Measurements from ENCODE around the gene NLRP9. TPM values are rescaled to one million over a fixed set of nuclear protein-coding genes. Genes with fewer than 3 reads are reported as not detected.
"Not testable (repeated sequence)": the region's sequence is repeated elsewhere in the genome, so short reads cannot be mapped to it uniquely, and the experiment has no call there.

Gene NLRP9
- total RNA-seq (not detected), polyA plus RNA-seq (not detected)
- long read RNA-seq, donor 1, result 0 reads
- long read RNA-seq, donor 2, result 0 reads
- long read RNA-seq, donor 3, result 0 reads
- long read RNA-seq, donor 4, result 0 reads
- long read RNA-seq, donor 5, result 0 reads
- long read RNA-seq, donor 6, result 0 reads
- long read RNA-seq, donor 7, result 0 reads
- long read RNA-seq, donor 8, result 0 reads
- long read RNA-seq, donor 9, result 0 reads
- long read RNA-seq, donor 10, result 0 reads

GRCh38 chr19:55738302-55738701 lies at the start of gene NLRP9:
Gene NLRP9 (minus strand): TSS chr19:55738402. CDS start chr19:55738374, 28 bp downstream.
- H3K4me3 ChIP-seq, result no peak within 1 kb of the TSS
- 88 to 95% (median 92%) methylated on average over 3 of the region's 3 CpGs for WGBS, 5 donors
- no peaks in the 10 kb centered on the region for H3K27me3 ChIP-seq
- intact Hi-C loops (cut with DNase I; ENCODE audit: low total_unique reads), result no loop called here
- H3K4me1 ChIP-seq, result no peaks in the 10 kb centered on the region
- DNase-seq, result no peak
- H3K36me3 ChIP-seq, result no peaks in the 10 kb centered on the region
- no peak within 1 kb of the TSS for H3K27ac ChIP-seq
- no peak for TF ChIP-seq EP300 (IDR thresholded peaks at IDR 0.05)
- no peak for TF ChIP-seq POLR2A (IDR thresholded peaks at IDR 0.05)
- H3K9me3 ChIP-seq, result no peaks in the 10 kb centered on the region

GRCh38 chr19:55781112-55781511 lies 42.9 kb upstream of the NLRP9 start:
- no peak overlapping the region for H3K27ac ChIP-seq
- intact Hi-C loops (cut with DNase I; ENCODE audit: low total_unique reads), result no loop called here
- no peak overlapping the region for H3K4me3 ChIP-seq
- peaks cover 0 to 9% (median 0%) of the 10 kb centered on the region in 3 donors for H3K27me3 ChIP-seq
- H3K4me1 ChIP-seq, result no peaks in the 10 kb centered on the region
- WGBS, 5 donors, result 71 to 85% (median 80%) methylated on average over 5 of the region's 5 CpGs
- TF ChIP-seq, protein P1, sequence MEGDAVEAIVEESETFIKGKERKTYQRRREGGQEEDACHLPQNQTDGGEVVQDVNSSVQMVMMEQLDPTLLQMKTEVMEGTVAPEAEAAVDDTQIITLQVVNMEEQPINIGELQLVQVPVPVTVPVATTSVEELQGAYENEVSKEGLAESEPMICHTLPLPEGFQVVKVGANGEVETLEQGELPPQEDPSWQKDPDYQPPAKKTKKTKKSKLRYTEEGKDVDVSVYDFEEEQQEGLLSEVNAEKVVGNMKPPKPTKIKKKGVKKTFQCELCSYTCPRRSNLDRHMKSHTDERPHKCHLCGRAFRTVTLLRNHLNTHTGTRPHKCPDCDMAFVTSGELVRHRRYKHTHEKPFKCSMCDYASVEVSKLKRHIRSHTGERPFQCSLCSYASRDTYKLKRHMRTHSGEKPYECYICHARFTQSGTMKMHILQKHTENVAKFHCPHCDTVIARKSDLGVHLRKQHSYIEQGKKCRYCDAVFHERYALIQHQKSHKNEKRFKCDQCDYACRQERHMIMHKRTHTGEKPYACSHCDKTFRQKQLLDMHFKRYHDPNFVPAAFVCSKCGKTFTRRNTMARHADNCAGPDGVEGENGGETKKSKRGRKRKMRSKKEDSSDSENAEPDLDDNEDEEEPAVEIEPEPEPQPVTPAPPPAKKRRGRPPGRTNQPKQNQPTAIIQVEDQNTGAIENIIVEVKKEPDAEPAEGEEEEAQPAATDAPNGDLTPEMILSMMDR (IDR thresholded peaks at IDR 0.05), result no peak
- TF ChIP-seq POLR2A (IDR thresholded peaks at IDR 0.05) (no peak), POLR2AphosphoS5 (IDR thresholded peaks at IDR 0.05) (no peak), EP300 (IDR thresholded peaks at IDR 0.05) (no peak)
- no peaks in the 10 kb centered on the region for H3K36me3 ChIP-seq
- no peak for DNase-seq
- no peaks in the 10 kb centered on the region for H3K9me3 ChIP-seq

DNA sequence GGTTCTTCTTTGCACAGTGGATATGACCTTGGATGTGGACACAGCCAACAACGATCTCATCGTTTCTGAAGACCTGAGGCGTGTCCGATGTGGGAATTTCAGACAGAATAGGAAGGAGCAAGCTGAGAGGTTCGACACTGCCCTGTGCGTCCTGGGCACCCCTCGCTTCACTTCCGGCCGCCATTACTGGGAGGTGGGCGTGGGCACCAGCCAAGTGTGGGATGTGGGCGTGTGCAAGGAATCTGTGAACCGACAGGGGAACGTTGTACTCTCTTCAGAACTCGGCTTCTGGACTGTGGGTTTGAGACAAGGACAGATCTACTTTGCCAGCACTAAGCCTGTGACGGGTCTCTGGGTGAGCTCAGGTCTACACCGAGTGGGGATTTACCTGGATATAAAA lies 40.1 kb upstream of the NLRP9 start:
- TF ChIP-seq, protein P1 (IDR thresholded peaks at IDR 0.05), result no peak
- TF ChIP-seq POLR2AphosphoS5 (IDR thresholded peaks at IDR 0.05) (no peak), POLR2A (IDR thresholded peaks at IDR 0.05) (no peak), EP300 (IDR thresholded peaks at IDR 0.05) (no peak)
- intact Hi-C loops (cut with DNase I; ENCODE audit: low total_unique reads), result no loop called here
- no peaks in the 10 kb centered on the region for H3K4me1 ChIP-seq
- H3K27ac ChIP-seq, result no peak overlapping the region
- H3K27me3 ChIP-seq, result peaks cover 0 to 15% (median 0%) of the 10 kb centered on the region in 3 donors
- 83 to 86% (median 84%) methylated on average over 16 of the region's 16 CpGs for WGBS, 5 donors
- H3K4me3 ChIP-seq, result no peak overlapping the region
- no peaks in the 10 kb centered on the region for H3K9me3 ChIP-seq
- H3K36me3 ChIP-seq, result no peaks in the 10 kb centered on the region
- no peak for DNase-seq

- H3K9me3 ChIP-seq, result no peaks in the 10 kb centered on the region
- 31 to 37% (median 35%) methylated on average over 7 of the region's 7 CpGs for WGBS, 5 donors
- no peaks in the 10 kb centered on the region for H3K36me3 ChIP-seq
- H3K27me3 ChIP-seq, result peaks cover 0 to 15% (median 0%) of the 10 kb centered on the region in 3 donors
- no peak for DNase-seq
- TF ChIP-seq, protein P1 (IDR thresholded peaks at IDR 0.05), result no peak
- TF ChIP-seq POLR2A (IDR thresholded peaks at IDR 0.05), result no peak
- no peak for TF ChIP-seq POLR2AphosphoS5 (IDR thresholded peaks at IDR 0.05)
- no peak for TF ChIP-seq EP300 (IDR thresholded peaks at IDR 0.05)
- H3K4me3 ChIP-seq, result no peak overlapping the region
- H3K27ac ChIP-seq, result no peak overlapping the region
- H3K4me1 ChIP-seq, result no peaks in the 10 kb centered on the region
- intact Hi-C loops (cut with DNase I; ENCODE audit: low total_unique reads), result no loop called here
Observed at GRCh38 chr19:55777528-55777927, 39.3 kb upstream of the NLRP9 start.

DNA sequence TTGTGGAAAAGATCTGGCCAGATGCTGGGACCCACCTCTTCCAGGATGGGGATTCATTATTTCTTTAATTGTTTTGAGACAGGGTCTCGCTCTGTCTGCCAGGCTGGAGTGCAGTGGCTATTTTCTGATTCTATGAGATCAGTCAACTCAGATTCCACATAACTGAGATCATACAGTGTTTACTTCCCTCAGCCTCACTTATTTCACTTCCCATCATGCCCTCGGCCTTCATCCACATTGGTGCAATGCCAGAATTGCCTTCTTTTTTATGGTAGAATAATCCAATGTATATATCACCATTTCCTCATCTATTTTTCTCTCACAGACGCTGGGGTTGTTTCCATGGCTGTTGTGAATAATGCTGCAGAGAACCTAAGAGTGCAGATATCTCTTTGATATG lies 31.4 kb upstream of the NLRP9 start:
- H3K4me1 ChIP-seq; H3K36me3 ChIP-seq; H3K4me3 ChIP-seq; intact Hi-C loops (cut with DNase I; ENCODE audit: low total_unique reads); DNase-seq; H3K27ac ChIP-seq: not testable (repeated sequence)
- Histone ChIP-seq H3K9me3 (peaks cover 0 to 13% (median 2%) of the 10 kb centered on the region in 4 donors), H3K27me3 (peaks cover 0 to 40% (median 0%) of the 10 kb centered on the region in 3 donors)
- WGBS, 5 donors, result 36 to 59% (median 51%) methylated on average over 2 to 3 of the region's 3 CpGs

DNA sequence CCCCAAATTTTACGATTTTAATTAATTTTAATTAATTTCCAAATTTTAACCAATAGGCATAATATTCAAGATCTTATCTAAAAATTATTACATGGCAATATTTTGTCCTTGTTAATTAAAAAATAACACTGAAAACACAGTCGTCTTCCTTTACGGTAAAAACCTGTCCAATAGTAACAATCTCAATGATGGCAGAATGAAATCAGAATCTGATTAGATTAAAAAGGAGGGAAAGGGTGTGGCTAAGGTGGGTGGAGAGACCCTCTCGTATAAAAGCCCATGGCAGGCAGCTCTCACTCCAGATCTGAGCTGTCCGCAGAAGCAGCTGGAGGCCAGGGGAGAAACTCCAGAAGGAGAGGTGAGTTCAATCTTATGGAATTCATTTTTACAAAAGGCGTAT lies 30.6 kb upstream of the NLRP9 start, which contains the start of gene RFPL4AL1:
RFPL4AL1 (plus strand) TSS at position 301 of the 400 bp plus-strand sequence. CDS start 2,687 bp downstream, outside the sequence.
- intact Hi-C loops (cut with DNase I; ENCODE audit: low total_unique reads); H3K4me1 ChIP-seq; H3K36me3 ChIP-seq; DNase-seq; H3K4me3 ChIP-seq; H3K27ac ChIP-seq: not testable (repeated sequence)
- Histone ChIP-seq H3K9me3 (peaks cover 0 to 13% (median 2%) of the 10 kb centered on the region in 4 donors), H3K27me3 (peaks cover 0 to 45% (median 0%) of the 10 kb centered on the region in 3 donors)
- WGBS, 5 donors, result 76 to 83% (median 81%) methylated on average over 5 to 6 of the region's 6 CpGs

Measured in stomach (tissue), 19 donors.